ENCODE results near the gene NELL1.

Gene NELL1

GRCh38 chr11:21541187-21541751, 871.9 kb downstream of the NELL1 start:
- in situ Hi-C loops (cut with MboI; ENCODE audit: low sequenced_read_pairs): no loop called here

- in situ Hi-C loops (cut with MboI; ENCODE audit: low sequenced_read_pairs): no loop called here
Observed at GRCh38 chr11:21543901-21544300, 874.5 kb downstream of the NELL1 start.

- in situ Hi-C loops (cut with MboI; ENCODE audit: low sequenced_read_pairs): no loop called here
Observed at GRCh38 chr11:21545699-21546098, 876.3 kb downstream of the NELL1 start.

GRCh38 chr11:21546703-21547102, 877.3 kb downstream of the NELL1 start:
- in situ Hi-C loops (cut with MboI; ENCODE audit: low sequenced_read_pairs): no loop called here

- in situ Hi-C loops (cut with MboI; ENCODE audit: low sequenced_read_pairs): no loop called here
Observed at GRCh38 chr11:21552911-21553310, 883.5 kb downstream of the NELL1 start.

- in situ Hi-C loops (cut with MboI; ENCODE audit: low sequenced_read_pairs): no loop called here
Observed at GRCh38 chr11:21553795-21554194, 884.4 kb downstream of the NELL1 start.

GRCh38 chr11:21554284-21554683, 884.9 kb downstream of the NELL1 start:
- in situ Hi-C loops (cut with MboI; ENCODE audit: low sequenced_read_pairs): no loop called here

GRCh38 chr11:21556926-21557325, 887.5 kb downstream of the NELL1 start:
- in situ Hi-C loops (cut with MboI; ENCODE audit: low sequenced_read_pairs): no loop called here

- in situ Hi-C loops (cut with MboI; ENCODE audit: low sequenced_read_pairs): no loop called here
Observed at GRCh38 chr11:21560466-21560975, 891.1 kb downstream of the NELL1 start.

- in situ Hi-C loops (cut with MboI; ENCODE audit: low sequenced_read_pairs): no loop called here
Observed at GRCh38 chr11:21561581-21561980, 892.2 kb downstream of the NELL1 start.

- in situ Hi-C loops (cut with MboI; ENCODE audit: low sequenced_read_pairs): no loop called here
Observed at GRCh38 chr11:21564095-21564494, 894.7 kb downstream of the NELL1 start.

GRCh38 chr11:21564833-21565682, 895.7 kb downstream of the NELL1 start:
- in situ Hi-C loops (cut with MboI; ENCODE audit: low sequenced_read_pairs): no loop called here

GRCh38 chr11:21566521-21567117, 897.2 kb downstream of the NELL1 start:
- in situ Hi-C loops (cut with MboI; ENCODE audit: low sequenced_read_pairs): no loop called here

- in situ Hi-C loops (cut with MboI; ENCODE audit: low sequenced_read_pairs): no loop called here
Observed at GRCh38 chr11:21567645-21568290, 898.4 kb downstream of the NELL1 start.

- in situ Hi-C loops (cut with MboI; ENCODE audit: low sequenced_read_pairs): no loop called here
Observed at GRCh38 chr11:21572210-21572609, 902.8 kb downstream of the NELL1 start.

GRCh38 chr11:21582791-21583190, 913.4 kb downstream of the NELL1 start:
- in situ Hi-C loops (cut with MboI; ENCODE audit: low sequenced_read_pairs): no loop called here

- in situ Hi-C loops (cut with MboI; ENCODE audit: low sequenced_read_pairs): no loop called here
Observed at GRCh38 chr11:21588754-21589153, 919.4 kb downstream of the NELL1 start.

GRCh38 chr11:21602699-21603098, 933.3 kb downstream of the NELL1 start:
- in situ Hi-C loops (cut with MboI; ENCODE audit: low sequenced_read_pairs): no loop called here

- in situ Hi-C loops (cut with MboI; ENCODE audit: low sequenced_read_pairs): no loop called here
Observed at GRCh38 chr11:21603886-21604285, 934.5 kb downstream of the NELL1 start.

GRCh38 chr11:21604564-21604963, 935.2 kb downstream of the NELL1 start:
- in situ Hi-C loops (cut with MboI; ENCODE audit: low sequenced_read_pairs): no loop called here

GRCh38 chr11:21612326-21612725, 942.9 kb downstream of the NELL1 start:
- in situ Hi-C loops (cut with MboI; ENCODE audit: low sequenced_read_pairs): no loop called here
